Ascending aorta (tissue), 2 donors: ENCODE data around the gene MFAP4. TPM values are rescaled to one million over a fixed set of nuclear protein-coding genes. Genes with fewer than 3 reads are reported as not detected.

ENCODE experiments used
- DNase-seq, 2 donors: peaks; one replicate each; pipeline ENCODE4 v3.0.0-alpha.2; 2019; ENCODE audit warnings: low spot score in 2 of 2
- H3K27ac ChIP-seq, 2 donors: fragments of 200-600 bp; sonication (generic); one replicate each; pipeline ENCODE4 v1.5.1; 2016 to 2017; ENCODE audit warnings: mild to moderate bottlenecking in 1 of 2
- H3K27me3 ChIP-seq: fragments of 200-600 bp; sonication (generic); one replicate; pipeline ENCODE4 v1.5.1; 2017
- H3K36me3 ChIP-seq, 2 donors: fragments of 200-600 bp; sonication (generic); one replicate each; pipeline ENCODE4 v1.5.1; 2016
- H3K4me1 ChIP-seq, 2 donors: fragments of 200-600 bp; sonication (generic); one replicate each; pipeline ENCODE4 v1.5.1; 2016 to 2017; ENCODE audit warnings: mild to moderate bottlenecking in 1 of 2
- H3K4me3 ChIP-seq, 2 donors: fragments of 200-600 bp; sonication (generic); one replicate each; pipeline ENCODE4 v1.5.1; 2016 to 2017; ENCODE audit warnings: mild to moderate bottlenecking in 1 of 2
- H3K9me3 ChIP-seq, 2 donors: fragments of 200-600 bp; sonication (generic); one replicate each; pipeline ENCODE4 v1.5.1; 2016
- intact Hi-C: fragments of 100-400 bp; cut with DNase I; formaldehyde crosslinking; loops from one replicate; pipeline ENCODE4 v1.15.1; 2023
- total RNA-seq: library from RNA; depleted of rRNA; stranded (reverse); fragments of >200 nt; gene quantifications from one replicate; pipeline ENCODE4 v1.1.0, GENCODE V29; 2016
- TF ChIP-seq, protein P1 (sequence below), 3 experiments: fragments of 200-600 bp in 2 of 3; fragments of 450-650 bp in 1 of 3; sonication (generic) in 2 of 3; IDR thresholded peaks; one replicate each; pipeline ENCODE4 v1.5.1; 2016 to 2019; ENCODE audit warnings: antibody characterized with exemption in 3 of 3, mild to moderate bottlenecking in 1 of 3, moderate library complexity in 1 of 3

Gene MFAP4
- total RNA-seq, 1 donor from 2014 or later = 280 TPM

DNA sequence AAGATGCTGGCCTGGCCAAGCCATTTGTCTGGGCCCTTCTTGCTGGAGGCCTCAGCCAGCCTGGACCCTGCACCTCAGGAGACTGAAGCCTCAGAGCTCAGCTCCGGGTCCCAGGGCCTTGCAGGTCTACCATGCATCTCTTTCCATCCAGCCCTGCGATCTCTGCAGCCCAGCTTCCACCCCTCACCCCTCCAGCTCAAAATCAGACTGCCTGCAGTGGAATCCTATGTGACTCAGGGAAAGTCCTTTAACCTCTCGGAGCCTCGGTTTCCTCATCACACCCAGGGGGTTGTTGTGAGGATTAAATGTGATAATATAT is 21.5 kb downstream of the MFAP4 start:
- Histone ChIP-seq H3K27me3 (no peaks in the 10 kb centered on the region), H3K4me3 (no peak overlapping the region), H3K9me3 (no peaks in the 10 kb centered on the region), H3K4me1 (no peaks in the 10 kb centered on the region), H3K36me3 (no peaks in the 10 kb centered on the region), H3K27ac (no peak overlapping the region)
- DNase-seq = no peak
- TF ChIP-seq, protein P1, sequence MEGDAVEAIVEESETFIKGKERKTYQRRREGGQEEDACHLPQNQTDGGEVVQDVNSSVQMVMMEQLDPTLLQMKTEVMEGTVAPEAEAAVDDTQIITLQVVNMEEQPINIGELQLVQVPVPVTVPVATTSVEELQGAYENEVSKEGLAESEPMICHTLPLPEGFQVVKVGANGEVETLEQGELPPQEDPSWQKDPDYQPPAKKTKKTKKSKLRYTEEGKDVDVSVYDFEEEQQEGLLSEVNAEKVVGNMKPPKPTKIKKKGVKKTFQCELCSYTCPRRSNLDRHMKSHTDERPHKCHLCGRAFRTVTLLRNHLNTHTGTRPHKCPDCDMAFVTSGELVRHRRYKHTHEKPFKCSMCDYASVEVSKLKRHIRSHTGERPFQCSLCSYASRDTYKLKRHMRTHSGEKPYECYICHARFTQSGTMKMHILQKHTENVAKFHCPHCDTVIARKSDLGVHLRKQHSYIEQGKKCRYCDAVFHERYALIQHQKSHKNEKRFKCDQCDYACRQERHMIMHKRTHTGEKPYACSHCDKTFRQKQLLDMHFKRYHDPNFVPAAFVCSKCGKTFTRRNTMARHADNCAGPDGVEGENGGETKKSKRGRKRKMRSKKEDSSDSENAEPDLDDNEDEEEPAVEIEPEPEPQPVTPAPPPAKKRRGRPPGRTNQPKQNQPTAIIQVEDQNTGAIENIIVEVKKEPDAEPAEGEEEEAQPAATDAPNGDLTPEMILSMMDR (IDR thresholded peaks at IDR 0.05) = no peak
- intact Hi-C loops = no loop called here

- Histone ChIP-seq H3K4me3 (no peak overlapping the region), H3K4me1 (no peaks in the 10 kb centered on the region), H3K9me3 (no peaks in the 10 kb centered on the region), H3K27ac (no peak overlapping the region), H3K27me3 (no peaks in the 10 kb centered on the region), H3K36me3 (no peaks in the 10 kb centered on the region)
- TF ChIP-seq, protein P1 (IDR thresholded peaks at IDR 0.05) = no peak
- intact Hi-C loops = loop anchor here (5.0 kb wide), 2 partner anchors 47 to 282 kb away; partner anchors contain the start of genes ALDH3A2 and RNF112
- DNase-seq = no peak
Observed at GRCh38 chr17:19364699-19365498, 22.1 kb downstream of the MFAP4 start.

GRCh38 chr17:19363460-19364035 is 23.4 kb downstream of the MFAP4 start:
- Histone ChIP-seq H3K36me3 (no peaks in the 10 kb centered on the region), H3K4me3 (no peak overlapping the region), H3K9me3 (no peaks in the 10 kb centered on the region), H3K27me3 (no peaks in the 10 kb centered on the region), H3K27ac (no peak overlapping the region), H3K4me1 (no peaks in the 10 kb centered on the region)
- TF ChIP-seq, protein P1 (IDR thresholded peaks at IDR 0.05) = no peak
- no peak for DNase-seq
- intact Hi-C loops = loop anchor here (1.0 to 5.0 kb wide), 4 partner anchors 49 to 403 kb away; partner anchors contain the start of genes ALDH3A2 and RNF112

- no peak for DNase-seq
- Histone ChIP-seq H3K36me3 (no peaks in the 10 kb centered on the region), H3K9me3 (no peaks in the 10 kb centered on the region), H3K27ac (peak overlapping the region; percentile 55 to 86), H3K4me1 (no peaks in the 10 kb centered on the region), H3K4me3 (peak overlapping the region; percentile 46 to 91), H3K27me3 (no peaks in the 10 kb centered on the region)
- TF ChIP-seq, protein P1 (IDR thresholded peaks at IDR 0.05) = no peak
- intact Hi-C loops = loop anchor here (1.0 to 5.0 kb wide), 4 partner anchors 49 to 404 kb away; partner anchors contain the start of genes ALDH3A2 and RNF112
Observed at GRCh38 chr17:19363114-19363438, 23.9 kb downstream of the MFAP4 start.

GRCh38 chr17:19362277-19363113 is 24.5 kb downstream of the MFAP4 start, which contains the start of gene B9D1:
Gene B9D1, minus strand, starts transcription at chr17:19362723. Its CDS starts 154 bp downstream, at chr17:19362569.
- TF ChIP-seq, protein P1 (IDR thresholded peaks at IDR 0.05) = peak; percentile 95 to 100 (median 99)
- peak within 1 kb of the TSS; percentile 46 to 91 for H3K4me3 ChIP-seq
- H3K27ac ChIP-seq = peak within 1 kb of the TSS; percentile 55 to 86
- no peaks in the 10 kb centered on the region for H3K27me3 ChIP-seq
- no peaks in the 10 kb centered on the region for H3K4me1 ChIP-seq
- DNase-seq = peak; percentile 69 to 96
- H3K36me3 ChIP-seq = no peaks in the 10 kb centered on the region
- intact Hi-C loops = loop anchor here (1.0 to 5.0 kb wide), 6 partner anchors 15 to 404 kb away; partner anchors contain the start of genes ALDH3A2 and RNF112
- H3K9me3 ChIP-seq = no peaks in the 10 kb centered on the region
